Neural cell (in vitro differentiated cells): ENCODE measurements around the gene CD4. TPM values are rescaled to one million over a fixed set of nuclear protein-coding genes. Genes with fewer than 3 reads are reported as not detected.

Experiments used
- H2AFZ ChIP-seq: fragments of 200-600, 300-800 bp; sonication (generic), shearing (Covaris generic); 2 replicates; pipeline ENCODE4 v1.6.0; 2014; ENCODE audit warnings: low read depth, mild to moderate bottlenecking, antibody characterized with exemption, low read length, moderate library complexity
- H3F3A ChIP-seq: fragments of 200-600 bp; shearing (Covaris generic); 2 replicates; pipeline ENCODE4 v1.6.1; 2016; ENCODE audit warnings: mild to moderate bottlenecking, moderate library complexity, mixed read lengths, antibody characterized with exemption, low read length; ENCODE audit not compliant: insufficient read depth, poor library complexity, severe bottlenecking
- H3K27ac ChIP-seq: fragments of 200-600, 300-800 bp; sonication (generic), shearing (Covaris generic); 2 replicates; pipeline ENCODE4 v1.5.1; 2014; ENCODE audit warnings: mild to moderate bottlenecking, low read length, moderate library complexity
- H3K27me3 ChIP-seq: fragments of 300-800, 200-600 bp; sonication (generic), shearing (Covaris generic); 2 replicates; pipeline ENCODE4 v1.6.0; 2014; ENCODE audit warnings: mild to moderate bottlenecking, low read depth, low read length, moderate library complexity; ENCODE audit not compliant: insufficient read depth
- H3K36me3 ChIP-seq: fragments of 300-800, 200-600 bp; sonication (generic), shearing (Covaris generic); 2 replicates; pipeline ENCODE4 v1.5.1; 2014; ENCODE audit warnings: mild to moderate bottlenecking, antibody characterized with exemption, low read length, moderate library complexity; ENCODE audit not compliant: insufficient read depth
- H3K4me2 ChIP-seq: fragments of 300-800, 200-600 bp; sonication (generic), shearing (Covaris generic); 2 replicates; pipeline ENCODE4 v1.6.0; 2014; ENCODE audit warnings: mild to moderate bottlenecking, low read length
- H3K4me3 ChIP-seq: fragments of 300-800, 200-600 bp; sonication (generic), shearing (Covaris generic); 2 replicates; pipeline ENCODE4 v1.5.1; 2014; ENCODE audit warnings: mild to moderate bottlenecking, low read length, moderate library complexity
- H3K79me2 ChIP-seq: fragments of 200-600 bp; shearing (Covaris generic); replicated peaks from 2 replicates; pipeline ENCODE4 v1.6.0; 2014; ENCODE audit warnings: mild to moderate bottlenecking, low read length, moderate library complexity; ENCODE audit not compliant: insufficient read depth
- H3K9ac ChIP-seq: fragments of 300-800, 200-600 bp; sonication (generic), shearing (Covaris generic); 2 replicates; pipeline ENCODE4 v1.6.1; 2016; ENCODE audit warnings: mild to moderate bottlenecking, low read length, mixed read lengths
- H3K9me2 ChIP-seq: fragments of 200-600 bp; shearing (Covaris generic); 2 replicates; pipeline ENCODE4 v1.6.1; 2016; ENCODE audit warnings: mild to moderate bottlenecking, low read length, mixed read lengths; ENCODE audit not compliant: insufficient read depth
- H3K9me3 ChIP-seq: fragments of 200-600, 300-800 bp; sonication (generic), shearing (Covaris generic); 2 replicates; pipeline ENCODE4 v1.6.1; 2016; ENCODE audit warnings: mild to moderate bottlenecking, mixed run types, low read length, moderate library complexity, mixed read lengths
- H4K20me1 ChIP-seq: fragments of 200-600 bp; shearing (Covaris generic); 2 replicates; pipeline ENCODE4 v1.6.1; 2016; ENCODE audit warnings: mild to moderate bottlenecking, mixed run types; ENCODE audit not compliant: insufficient read depth
- EP300 ChIP-seq: fragments of 450-650 bp; conservative IDR thresholded peaks from 2 replicates; pipeline ENCODE4 v1.6.1; 2014; ENCODE audit warnings: antibody characterized with exemption, mild to moderate bottlenecking, moderate library complexity; ENCODE audit not compliant: poor library complexity, severe bottlenecking
- EZH2 ChIP-seq: fragments of 200-600, 300-800 bp; shearing (Covaris generic), sonication (generic); IDR thresholded peaks from 2 replicates; pipeline ENCODE4 v1.6.1; 2014; ENCODE audit warnings: antibody characterized with exemption, low read length, borderline replicate concordance, mild to moderate bottlenecking; ENCODE audit not compliant: insufficient read depth, poor library complexity, severe bottlenecking
- MXI1 ChIP-seq: fragments of 450-650 bp; conservative IDR thresholded peaks from 2 replicates; pipeline ENCODE4 v1.6.1; 2014; ENCODE audit warnings: antibody characterized with exemption, mild to moderate bottlenecking; ENCODE audit not compliant: poor library complexity, severe bottlenecking
- POLR2AphosphoS5 ChIP-seq: IDR thresholded peaks from 2 replicates; pipeline ENCODE4 v1.6.1; 2012
- RAD21 ChIP-seq: fragments of 450-650 bp; conservative IDR thresholded peaks from 2 replicates; pipeline ENCODE4 v1.6.1; 2014; ENCODE audit warnings: antibody characterized with exemption, mild to moderate bottlenecking, moderate library complexity
- SMC3 ChIP-seq: fragments of 450-650 bp; conservative IDR thresholded peaks from 2 replicates; pipeline ENCODE4 v1.6.1; 2014; ENCODE audit warnings: antibody characterized with exemption, mild to moderate bottlenecking, moderate library complexity; ENCODE audit not compliant: poor library complexity
- TAF1 ChIP-seq: IDR thresholded peaks from 2 replicates; pipeline ENCODE4 v1.6.1; 2012; ENCODE audit warnings: low read depth
- polyA plus RNA-seq: library from polyadenylated mRNA; depleted of rRNA; stranded (reverse); fragments of >200 nt; gene quantifications from 2 replicates; pipeline ENCODE4 v1.2.3, GENCODE V29; 2014
- TF ChIP-seq, protein P1 (sequence below): fragments of 450-650 bp; IDR thresholded peaks from 2 replicates; pipeline ENCODE4 v1.5.1; 2014; ENCODE audit warnings: antibody characterized with exemption, mild to moderate bottlenecking, moderate library complexity; ENCODE audit not compliant: poor library complexity, severe bottlenecking
- TF ChIP-seq, protein P2 (sequence below): IDR thresholded peaks from 2 replicates; pipeline ENCODE4 v1.6.1; 2012; ENCODE audit warnings: borderline replicate concordance

Gene CD4
- polyA plus RNA-seq, 1 donor from 2014 or later: not detected

DNA sequence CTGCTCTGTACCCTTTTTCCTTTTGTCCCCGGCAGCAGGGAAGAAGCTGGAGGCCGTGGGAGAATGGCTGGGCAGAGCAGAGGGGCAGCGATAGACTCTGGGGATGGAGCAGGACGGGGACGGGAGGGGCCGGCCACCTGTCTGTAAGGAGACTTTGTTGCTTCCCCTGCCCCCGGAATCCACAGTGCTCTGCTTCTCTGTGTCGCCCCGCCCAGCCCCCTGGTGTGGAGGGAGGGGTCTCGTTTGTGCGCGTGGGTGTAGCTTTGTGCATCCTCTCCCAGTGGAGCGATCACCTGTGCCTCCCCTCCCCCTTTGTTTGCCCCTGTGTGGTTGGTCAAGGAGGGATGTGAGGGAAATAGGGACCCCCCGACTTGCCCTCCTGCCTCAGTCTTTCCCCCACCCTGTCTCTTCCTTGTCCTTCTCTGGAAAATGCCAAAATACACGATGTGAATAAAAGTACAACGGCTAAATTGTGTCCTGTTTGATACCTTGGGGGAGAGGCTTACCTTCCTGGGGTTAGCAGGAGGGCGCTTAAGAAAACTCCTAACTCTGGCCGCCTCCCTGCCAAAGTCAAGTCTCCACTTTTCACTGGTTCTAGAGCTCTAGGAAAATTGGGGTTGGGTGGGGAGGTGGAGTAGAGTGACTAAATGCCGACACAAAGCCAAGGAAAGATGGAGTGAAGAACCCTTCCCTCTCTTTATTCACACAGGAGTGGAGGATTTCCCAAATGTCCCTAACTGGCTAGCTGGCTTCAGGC, 77.0 kb downstream of the CD4 start:
- no peak for TF ChIP-seq POLR2AphosphoS5
- TF ChIP-seq, protein P1, sequence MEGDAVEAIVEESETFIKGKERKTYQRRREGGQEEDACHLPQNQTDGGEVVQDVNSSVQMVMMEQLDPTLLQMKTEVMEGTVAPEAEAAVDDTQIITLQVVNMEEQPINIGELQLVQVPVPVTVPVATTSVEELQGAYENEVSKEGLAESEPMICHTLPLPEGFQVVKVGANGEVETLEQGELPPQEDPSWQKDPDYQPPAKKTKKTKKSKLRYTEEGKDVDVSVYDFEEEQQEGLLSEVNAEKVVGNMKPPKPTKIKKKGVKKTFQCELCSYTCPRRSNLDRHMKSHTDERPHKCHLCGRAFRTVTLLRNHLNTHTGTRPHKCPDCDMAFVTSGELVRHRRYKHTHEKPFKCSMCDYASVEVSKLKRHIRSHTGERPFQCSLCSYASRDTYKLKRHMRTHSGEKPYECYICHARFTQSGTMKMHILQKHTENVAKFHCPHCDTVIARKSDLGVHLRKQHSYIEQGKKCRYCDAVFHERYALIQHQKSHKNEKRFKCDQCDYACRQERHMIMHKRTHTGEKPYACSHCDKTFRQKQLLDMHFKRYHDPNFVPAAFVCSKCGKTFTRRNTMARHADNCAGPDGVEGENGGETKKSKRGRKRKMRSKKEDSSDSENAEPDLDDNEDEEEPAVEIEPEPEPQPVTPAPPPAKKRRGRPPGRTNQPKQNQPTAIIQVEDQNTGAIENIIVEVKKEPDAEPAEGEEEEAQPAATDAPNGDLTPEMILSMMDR: no peak
- TF ChIP-seq RAD21: no peak
- no peak for TF ChIP-seq EZH2
- TF ChIP-seq MXI1: no peak
- no peak for TF ChIP-seq TAF1
- no peak for TF ChIP-seq SMC3
- no peak for TF ChIP-seq EP300
- TF ChIP-seq, protein P2, sequence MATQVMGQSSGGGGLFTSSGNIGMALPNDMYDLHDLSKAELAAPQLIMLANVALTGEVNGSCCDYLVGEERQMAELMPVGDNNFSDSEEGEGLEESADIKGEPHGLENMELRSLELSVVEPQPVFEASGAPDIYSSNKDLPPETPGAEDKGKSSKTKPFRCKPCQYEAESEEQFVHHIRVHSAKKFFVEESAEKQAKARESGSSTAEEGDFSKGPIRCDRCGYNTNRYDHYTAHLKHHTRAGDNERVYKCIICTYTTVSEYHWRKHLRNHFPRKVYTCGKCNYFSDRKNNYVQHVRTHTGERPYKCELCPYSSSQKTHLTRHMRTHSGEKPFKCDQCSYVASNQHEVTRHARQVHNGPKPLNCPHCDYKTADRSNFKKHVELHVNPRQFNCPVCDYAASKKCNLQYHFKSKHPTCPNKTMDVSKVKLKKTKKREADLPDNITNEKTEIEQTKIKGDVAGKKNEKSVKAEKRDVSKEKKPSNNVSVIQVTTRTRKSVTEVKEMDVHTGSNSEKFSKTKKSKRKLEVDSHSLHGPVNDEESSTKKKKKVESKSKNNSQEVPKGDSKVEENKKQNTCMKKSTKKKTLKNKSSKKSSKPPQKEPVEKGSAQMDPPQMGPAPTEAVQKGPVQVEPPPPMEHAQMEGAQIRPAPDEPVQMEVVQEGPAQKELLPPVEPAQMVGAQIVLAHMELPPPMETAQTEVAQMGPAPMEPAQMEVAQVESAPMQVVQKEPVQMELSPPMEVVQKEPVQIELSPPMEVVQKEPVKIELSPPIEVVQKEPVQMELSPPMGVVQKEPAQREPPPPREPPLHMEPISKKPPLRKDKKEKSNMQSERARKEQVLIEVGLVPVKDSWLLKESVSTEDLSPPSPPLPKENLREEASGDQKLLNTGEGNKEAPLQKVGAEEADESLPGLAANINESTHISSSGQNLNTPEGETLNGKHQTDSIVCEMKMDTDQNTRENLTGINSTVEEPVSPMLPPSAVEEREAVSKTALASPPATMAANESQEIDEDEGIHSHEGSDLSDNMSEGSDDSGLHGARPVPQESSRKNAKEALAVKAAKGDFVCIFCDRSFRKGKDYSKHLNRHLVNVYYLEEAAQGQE: no peak
- H3K27ac ChIP-seq: no peak overlapping the region
- H2AFZ ChIP-seq: no peak overlapping the region

DNA sequence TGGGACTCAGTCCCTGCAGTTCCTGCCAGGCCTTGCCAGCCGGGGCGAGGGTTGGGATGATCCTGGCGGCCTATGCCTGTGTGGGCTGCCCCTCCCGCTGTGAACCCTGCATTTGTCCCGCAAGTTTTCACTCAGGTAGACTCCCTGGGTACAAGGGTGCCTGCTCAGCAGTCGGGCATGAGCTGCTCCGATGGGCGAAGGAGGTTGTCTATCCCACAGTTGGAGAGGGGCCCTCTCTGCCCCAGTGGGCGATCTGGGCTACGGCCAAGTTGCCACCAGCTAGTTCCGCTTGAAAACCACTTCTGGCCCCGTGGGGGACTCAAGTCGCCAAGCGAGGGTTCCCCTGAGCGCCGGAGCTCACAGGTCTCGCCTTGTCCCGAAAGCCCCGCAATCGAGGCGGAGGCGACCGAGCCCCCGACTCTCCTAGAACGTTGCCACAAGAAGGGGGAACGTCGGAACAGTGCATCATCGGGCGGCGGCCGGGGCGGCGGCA, 77.6 kb downstream of the CD4 start:
- H3K27ac ChIP-seq: peak overlapping the region; percentile 32

More for the DNA sequence above, 77.0 kb downstream of the CD4 start:
- Histone ChIP-seq H3F3A (peaks cover 3% of the 10 kb centered on the region), H3K9me3 (no peaks in the 10 kb centered on the region), H3K79me2 (no peaks in the 10 kb centered on the region), H3K4me3 (peak overlapping the region; percentile 83), H4K20me1 (no peaks in the 10 kb centered on the region), H3K9me2 (no peaks in the 10 kb centered on the region), H3K27me3 (no peaks in the 10 kb centered on the region), H3K36me3 (no peaks in the 10 kb centered on the region), H3K4me2 (no peak overlapping the region), H3K9ac (no peak overlapping the region)

More for the DNA sequence above, 77.6 kb downstream of the CD4 start:
- Histone ChIP-seq H2AFZ (peak overlapping the region; percentile 10), H3F3A (peaks cover 3% of the 10 kb centered on the region), H3K9me3 (no peaks in the 10 kb centered on the region), H3K27me3 (no peaks in the 10 kb centered on the region), H3K4me2 (peak overlapping the region; percentile 25), H3K9ac (peak overlapping the region; percentile 59), H3K36me3 (no peaks in the 10 kb centered on the region), H3K9me2 (no peaks in the 10 kb centered on the region), H3K4me3 (peak overlapping the region; percentile 83), H4K20me1 (no peaks in the 10 kb centered on the region), H3K79me2 (no peaks in the 10 kb centered on the region)
- no peak for TF ChIP-seq TAF1
- TF ChIP-seq, protein P1: no peak
- TF ChIP-seq EZH2: no peak
- TF ChIP-seq RAD21: no peak
